ENCODE measurements around the gene RDM1. TPM values are rescaled to one million over a fixed set of nuclear protein-coding genes. Genes with fewer than 3 reads are reported as not detected.

The RDM1 gene
- polyA plus RNA-seq, 1 of the 3 experiments (the other 2 are of a cell fraction) = 1.8 TPM

DNA sequence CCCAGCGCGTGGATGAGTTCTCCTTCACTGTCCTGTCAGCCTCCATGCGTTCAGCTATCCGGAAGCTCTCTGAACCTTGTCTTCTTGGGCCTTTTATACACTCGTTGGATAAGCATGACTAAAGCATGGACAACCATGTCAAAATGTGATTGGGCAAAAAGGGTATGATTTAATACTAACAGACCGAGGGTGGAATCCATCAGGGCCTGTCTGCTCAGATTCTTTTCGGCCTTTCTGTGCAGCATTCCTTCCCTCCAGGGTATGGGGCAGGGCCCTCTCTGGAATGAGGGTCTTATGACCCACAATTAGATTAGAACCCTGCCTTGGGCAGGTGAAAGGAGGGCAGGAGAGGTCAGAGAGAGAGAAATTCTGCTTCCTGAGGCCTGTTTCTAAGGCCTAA is 36.4 kb downstream of the RDM1 start (continued):
- TF ChIP-seq EP300 (IDR thresholded peaks at IDR 0.05; ENCODE audit: borderline replicate concordance in 1 of 2, low read depth in 1 of 2, low read length in 1 of 2) (no peak), CHD2 (IDR thresholded peaks at IDR 0.05; ENCODE audit: low read length, partially characterized antibody) (no peak), TCF12 (IDR thresholded peaks at IDR 0.05) (no peak)
- TF ChIP-seq, protein P1, sequence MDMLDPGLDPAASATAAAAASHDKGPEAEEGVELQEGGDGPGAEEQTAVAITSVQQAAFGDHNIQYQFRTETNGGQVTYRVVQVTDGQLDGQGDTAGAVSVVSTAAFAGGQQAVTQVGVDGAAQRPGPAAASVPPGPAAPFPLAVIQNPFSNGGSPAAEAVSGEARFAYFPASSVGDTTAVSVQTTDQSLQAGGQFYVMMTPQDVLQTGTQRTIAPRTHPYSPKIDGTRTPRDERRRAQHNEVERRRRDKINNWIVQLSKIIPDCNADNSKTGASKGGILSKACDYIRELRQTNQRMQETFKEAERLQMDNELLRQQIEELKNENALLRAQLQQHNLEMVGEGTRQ (IDR thresholded peaks at IDR 0.05; ENCODE audit: borderline replicate concordance, low read depth, low read length) = no peak

DNA sequence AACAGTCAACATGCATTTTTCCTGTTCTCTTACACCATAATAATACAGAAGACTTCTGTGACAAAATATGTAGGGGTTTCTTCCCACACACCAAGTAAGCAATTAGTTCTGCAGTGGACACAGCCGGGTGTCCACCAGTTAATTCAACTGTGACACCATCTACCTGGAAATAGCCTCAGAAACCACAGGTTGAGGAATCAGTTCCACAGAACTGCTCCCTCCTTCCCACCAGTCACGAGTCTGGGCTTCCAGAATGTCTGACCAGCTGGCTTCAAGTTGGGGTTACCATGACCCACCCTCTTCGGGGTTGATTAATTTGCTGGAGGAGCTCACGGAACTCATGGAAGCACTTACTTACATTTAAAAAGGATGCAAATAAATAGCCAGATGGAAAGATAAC is 36.8 kb downstream of the RDM1 start:
- ChIA-PET POLR2A (no interaction called here), CTCF (interaction anchor here (0.8 kb wide), 1 partner anchor 129 kb away, joined by 3 read pairs; no protein-coding TSS in a partner anchor)
- Histone ChIP-seq H3F3A (replicated peaks; ENCODE audit: insufficient read depth) (no peaks in the 10 kb centered on the region), H3K4me2 (no peak overlapping the region), H3K9ac (no peak overlapping the region), H4K20me1 (ENCODE audit: insufficient read depth) (no peaks in the 10 kb centered on the region), H3K27ac (ENCODE audit: low read depth in 2 of 2, low read length in 1 of 2) (no peak overlapping the region), H3K4me1 (ENCODE audit: control insufficient read depth in 1 of 2, insufficient read depth in 2 of 2, low read depth in 1 of 2, low read length in 1 of 2) (peaks cover 4 to 8% of the 10 kb centered on the region in 2 experiments; a peak in 2 of 4 replicates), H3K9me3 (no peaks in the 10 kb centered on the region), H3K36me3 (replicated peaks in 1 of 2; ENCODE audit: control insufficient read depth in 1 of 2, insufficient read depth in 2 of 2, low read length in 1 of 2) (no peaks in the 10 kb centered on the region), H3K79me2 (ENCODE audit: insufficient read depth) (no peaks in the 10 kb centered on the region), H3K9me2 (no peaks in the 10 kb centered on the region), H3K27me3 (ENCODE audit: insufficient read depth) (no peaks in the 10 kb centered on the region), H3K4me3 (ENCODE audit: low read depth in 2 of 2, low read length in 1 of 2) (no peak overlapping the region), H2AFZ (ENCODE audit: low read depth) (no peak overlapping the region)
- DNase-seq = no peak
- WGBS (ENCODE audit: low lambda C conversion rate) = 87% methylated on average over 4 of the region's 4 CpGs
- TF ChIP-seq, protein P2, sequence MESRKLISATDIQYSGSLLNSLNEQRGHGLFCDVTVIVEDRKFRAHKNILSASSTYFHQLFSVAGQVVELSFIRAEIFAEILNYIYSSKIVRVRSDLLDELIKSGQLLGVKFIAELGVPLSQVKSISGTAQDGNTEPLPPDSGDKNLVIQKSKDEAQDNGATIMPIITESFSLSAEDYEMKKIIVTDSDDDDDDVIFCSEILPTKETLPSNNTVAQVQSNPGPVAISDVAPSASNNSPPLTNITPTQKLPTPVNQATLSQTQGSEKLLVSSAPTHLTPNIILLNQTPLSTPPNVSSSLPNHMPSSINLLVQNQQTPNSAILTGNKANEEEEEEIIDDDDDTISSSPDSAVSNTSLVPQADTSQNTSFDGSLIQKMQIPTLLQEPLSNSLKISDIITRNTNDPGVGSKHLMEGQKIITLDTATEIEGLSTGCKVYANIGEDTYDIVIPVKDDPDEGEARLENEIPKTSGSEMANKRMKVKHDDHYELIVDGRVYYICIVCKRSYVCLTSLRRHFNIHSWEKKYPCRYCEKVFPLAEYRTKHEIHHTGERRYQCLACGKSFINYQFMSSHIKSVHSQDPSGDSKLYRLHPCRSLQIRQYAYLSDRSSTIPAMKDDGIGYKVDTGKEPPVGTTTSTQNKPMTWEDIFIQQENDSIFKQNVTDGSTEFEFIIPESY (IDR thresholded peaks at IDR 0.05; ENCODE audit: borderline replicate concordance, low read depth) = no peak
- TF ChIP-seq RFX5 (IDR thresholded peaks at IDR 0.05; ENCODE audit: low read length) (no peak), GATA2 (CRISPR knock-in tag; IDR thresholded peaks at IDR 0.05) (no peak), SIN3A (IDR thresholded peaks at IDR 0.05; ENCODE audit: borderline replicate concordance, low read depth, low read length) (no peak), TEAD4 (IDR thresholded peaks at IDR 0.05; ENCODE audit: borderline replicate concordance, insufficient read depth) (no peak), CHD2 (IDR thresholded peaks at IDR 0.05; ENCODE audit: low read length, partially characterized antibody) (no peak), RCOR1 (IDR thresholded peaks at IDR 0.05; ENCODE audit: low read length) (no peak), ELF1 (IDR thresholded peaks at IDR 0.05) (no peak), EZH2phosphoT487 (IDR thresholded peaks at IDR 0.05; ENCODE audit: borderline replicate concordance, low read depth) (no peak), YY1 (IDR thresholded peaks at IDR 0.05; ENCODE audit: low read depth) (no peak), FOXM1 (IDR thresholded peaks at IDR 0.05; ENCODE audit: low read depth) (no peak), EP300 (IDR thresholded peaks at IDR 0.05; ENCODE audit: borderline replicate concordance in 1 of 2, low read depth in 1 of 2, low read length in 1 of 2) (no peak)
- TF ChIP-seq, protein P3, sequence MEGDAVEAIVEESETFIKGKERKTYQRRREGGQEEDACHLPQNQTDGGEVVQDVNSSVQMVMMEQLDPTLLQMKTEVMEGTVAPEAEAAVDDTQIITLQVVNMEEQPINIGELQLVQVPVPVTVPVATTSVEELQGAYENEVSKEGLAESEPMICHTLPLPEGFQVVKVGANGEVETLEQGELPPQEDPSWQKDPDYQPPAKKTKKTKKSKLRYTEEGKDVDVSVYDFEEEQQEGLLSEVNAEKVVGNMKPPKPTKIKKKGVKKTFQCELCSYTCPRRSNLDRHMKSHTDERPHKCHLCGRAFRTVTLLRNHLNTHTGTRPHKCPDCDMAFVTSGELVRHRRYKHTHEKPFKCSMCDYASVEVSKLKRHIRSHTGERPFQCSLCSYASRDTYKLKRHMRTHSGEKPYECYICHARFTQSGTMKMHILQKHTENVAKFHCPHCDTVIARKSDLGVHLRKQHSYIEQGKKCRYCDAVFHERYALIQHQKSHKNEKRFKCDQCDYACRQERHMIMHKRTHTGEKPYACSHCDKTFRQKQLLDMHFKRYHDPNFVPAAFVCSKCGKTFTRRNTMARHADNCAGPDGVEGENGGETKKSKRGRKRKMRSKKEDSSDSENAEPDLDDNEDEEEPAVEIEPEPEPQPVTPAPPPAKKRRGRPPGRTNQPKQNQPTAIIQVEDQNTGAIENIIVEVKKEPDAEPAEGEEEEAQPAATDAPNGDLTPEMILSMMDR (IDR thresholded peaks at IDR 0.05) = no peak
- TF ChIP-seq, protein P4, sequence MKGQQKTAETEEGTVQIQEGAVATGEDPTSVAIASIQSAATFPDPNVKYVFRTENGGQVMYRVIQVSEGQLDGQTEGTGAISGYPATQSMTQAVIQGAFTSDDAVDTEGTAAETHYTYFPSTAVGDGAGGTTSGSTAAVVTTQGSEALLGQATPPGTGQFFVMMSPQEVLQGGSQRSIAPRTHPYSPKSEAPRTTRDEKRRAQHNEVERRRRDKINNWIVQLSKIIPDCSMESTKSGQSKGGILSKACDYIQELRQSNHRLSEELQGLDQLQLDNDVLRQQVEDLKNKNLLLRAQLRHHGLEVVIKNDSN (IDR thresholded peaks at IDR 0.05; ENCODE audit: borderline replicate concordance, low read depth) = no peak
- TF ChIP-seq, protein P1 (IDR thresholded peaks at IDR 0.05; ENCODE audit: borderline replicate concordance, low read depth, low read length) = no peak
- TF ChIP-seq, protein P5, sequence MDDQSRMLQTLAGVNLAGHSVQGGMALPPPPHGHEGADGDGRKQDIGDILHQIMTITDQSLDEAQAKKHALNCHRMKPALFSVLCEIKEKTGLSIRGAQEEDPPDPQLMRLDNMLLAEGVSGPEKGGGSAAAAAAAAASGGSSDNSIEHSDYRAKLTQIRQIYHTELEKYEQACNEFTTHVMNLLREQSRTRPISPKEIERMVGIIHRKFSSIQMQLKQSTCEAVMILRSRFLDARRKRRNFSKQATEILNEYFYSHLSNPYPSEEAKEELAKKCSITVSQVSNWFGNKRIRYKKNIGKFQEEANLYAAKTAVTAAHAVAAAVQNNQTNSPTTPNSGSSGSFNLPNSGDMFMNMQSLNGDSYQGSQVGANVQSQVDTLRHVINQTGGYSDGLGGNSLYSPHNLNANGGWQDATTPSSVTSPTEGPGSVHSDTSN (IDR thresholded peaks at IDR 0.05) = no peak
- TF ChIP-seq, protein P6, sequence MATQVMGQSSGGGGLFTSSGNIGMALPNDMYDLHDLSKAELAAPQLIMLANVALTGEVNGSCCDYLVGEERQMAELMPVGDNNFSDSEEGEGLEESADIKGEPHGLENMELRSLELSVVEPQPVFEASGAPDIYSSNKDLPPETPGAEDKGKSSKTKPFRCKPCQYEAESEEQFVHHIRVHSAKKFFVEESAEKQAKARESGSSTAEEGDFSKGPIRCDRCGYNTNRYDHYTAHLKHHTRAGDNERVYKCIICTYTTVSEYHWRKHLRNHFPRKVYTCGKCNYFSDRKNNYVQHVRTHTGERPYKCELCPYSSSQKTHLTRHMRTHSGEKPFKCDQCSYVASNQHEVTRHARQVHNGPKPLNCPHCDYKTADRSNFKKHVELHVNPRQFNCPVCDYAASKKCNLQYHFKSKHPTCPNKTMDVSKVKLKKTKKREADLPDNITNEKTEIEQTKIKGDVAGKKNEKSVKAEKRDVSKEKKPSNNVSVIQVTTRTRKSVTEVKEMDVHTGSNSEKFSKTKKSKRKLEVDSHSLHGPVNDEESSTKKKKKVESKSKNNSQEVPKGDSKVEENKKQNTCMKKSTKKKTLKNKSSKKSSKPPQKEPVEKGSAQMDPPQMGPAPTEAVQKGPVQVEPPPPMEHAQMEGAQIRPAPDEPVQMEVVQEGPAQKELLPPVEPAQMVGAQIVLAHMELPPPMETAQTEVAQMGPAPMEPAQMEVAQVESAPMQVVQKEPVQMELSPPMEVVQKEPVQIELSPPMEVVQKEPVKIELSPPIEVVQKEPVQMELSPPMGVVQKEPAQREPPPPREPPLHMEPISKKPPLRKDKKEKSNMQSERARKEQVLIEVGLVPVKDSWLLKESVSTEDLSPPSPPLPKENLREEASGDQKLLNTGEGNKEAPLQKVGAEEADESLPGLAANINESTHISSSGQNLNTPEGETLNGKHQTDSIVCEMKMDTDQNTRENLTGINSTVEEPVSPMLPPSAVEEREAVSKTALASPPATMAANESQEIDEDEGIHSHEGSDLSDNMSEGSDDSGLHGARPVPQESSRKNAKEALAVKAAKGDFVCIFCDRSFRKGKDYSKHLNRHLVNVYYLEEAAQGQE (IDR thresholded peaks at IDR 0.05; ENCODE audit: low read depth, low read length) = no peak
- TF ChIP-seq, protein P7, sequence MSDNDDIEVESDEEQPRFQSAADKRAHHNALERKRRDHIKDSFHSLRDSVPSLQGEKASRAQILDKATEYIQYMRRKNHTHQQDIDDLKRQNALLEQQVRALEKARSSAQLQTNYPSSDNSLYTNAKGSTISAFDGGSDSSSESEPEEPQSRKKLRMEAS (IDR thresholded peaks at IDR 0.05; ENCODE audit: low read depth) = no peak
